GM21717 (cell line): ENCODE measurements around the gene CYLD.

Source experiments
- ATAC-seq: cut with Tn5 transposase; IDR thresholded peaks from one replicate; pipeline ENCODE4 v1.9.1; 2021; ENCODE audit warnings: mild to moderate bottlenecking, moderate library complexity; ENCODE audit not compliant: unreplicated experiment

CYLD gene

DNA sequence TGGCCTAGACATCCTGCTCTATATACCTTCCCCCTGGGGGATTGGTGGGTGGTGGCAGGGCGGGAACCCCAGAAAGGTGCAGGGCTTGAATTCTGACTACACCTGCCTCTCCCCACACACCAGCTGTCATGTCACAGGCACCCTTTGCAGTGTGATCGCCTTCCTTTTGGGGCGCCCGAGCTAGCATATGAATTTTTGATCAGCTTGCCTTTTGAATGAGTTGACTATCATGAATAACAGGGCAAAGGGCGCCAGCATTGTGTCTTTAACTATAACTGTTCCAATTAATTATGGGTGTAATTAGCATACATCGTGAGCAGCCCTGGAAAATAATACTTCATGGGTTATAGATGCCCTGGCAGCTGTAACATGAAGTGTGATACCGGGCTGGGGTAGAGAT lies 72.7 kb downstream of the CYLD start:
- ATAC-seq, result no peak

DNA sequence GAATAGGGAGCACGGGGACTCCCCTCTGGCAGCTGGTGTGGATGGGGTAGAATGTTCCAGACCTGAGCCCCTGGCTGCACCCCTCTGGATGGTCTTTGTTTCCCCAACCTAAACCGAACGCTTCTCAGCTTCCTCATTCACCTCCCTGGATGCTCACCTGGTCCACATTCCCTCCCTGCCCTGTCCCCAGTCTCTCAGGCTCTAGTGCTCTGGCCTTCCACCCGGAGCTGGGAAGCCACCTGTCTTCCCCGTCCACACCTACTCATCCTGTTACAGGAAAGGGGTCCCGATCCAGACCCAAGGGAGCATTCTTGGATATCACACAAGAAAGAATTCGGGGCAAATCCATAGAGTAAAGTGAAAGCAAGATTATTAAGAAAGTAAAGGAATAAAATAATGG lies 73.5 kb downstream of the CYLD start:
- ATAC-seq, result no peak

DNA sequence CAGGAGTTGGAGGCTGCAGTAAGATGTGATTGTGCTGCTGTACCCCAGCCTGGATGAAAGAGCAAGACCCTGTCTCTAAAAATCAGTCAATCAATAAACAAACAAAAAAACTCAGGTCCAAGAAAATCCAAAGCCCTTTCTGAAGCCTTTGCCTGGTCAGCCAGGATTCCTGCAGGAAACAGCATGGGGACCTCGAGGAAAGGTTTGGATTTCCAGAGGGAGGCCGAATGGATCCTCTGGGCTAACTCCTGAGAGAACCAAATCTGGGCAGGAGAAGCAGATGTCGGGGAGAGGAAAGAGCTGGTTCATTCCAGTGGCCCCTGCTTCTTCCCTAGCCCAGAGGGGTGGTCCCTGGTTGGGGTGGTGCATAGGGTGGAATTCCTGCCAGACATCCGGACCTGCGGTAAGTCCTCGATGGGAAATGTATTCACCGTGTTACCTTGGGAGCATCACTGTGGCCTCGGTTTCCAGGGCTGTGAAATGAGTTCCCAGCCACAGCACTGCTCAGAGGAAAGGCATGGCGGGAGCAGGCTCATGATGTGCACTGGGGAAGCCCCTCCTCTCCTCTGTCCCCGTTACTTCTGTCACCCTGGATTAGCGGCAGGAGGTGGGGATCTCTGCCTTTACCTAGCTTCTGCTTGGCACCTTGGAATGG lies 75.1 kb downstream of the CYLD start:
- no peak for ATAC-seq

DNA sequence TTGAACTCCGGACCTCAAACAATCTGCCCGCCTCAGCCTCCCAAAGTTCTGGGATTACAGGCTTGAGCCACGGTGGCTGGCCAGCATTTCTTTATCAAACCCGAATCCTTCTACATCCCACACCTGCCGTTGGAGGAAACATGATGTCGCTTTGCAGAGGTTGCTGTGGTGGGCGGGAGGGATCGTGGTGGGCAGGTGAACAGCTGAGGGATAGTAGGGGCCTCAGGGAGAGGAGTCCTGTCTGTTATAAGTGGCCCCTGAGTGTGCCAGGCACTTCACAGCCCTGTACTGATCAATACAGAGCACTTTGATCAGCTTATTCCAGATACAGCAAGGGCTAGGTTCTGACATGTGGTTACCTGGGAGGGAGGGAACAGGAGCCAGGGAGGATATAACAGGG lies 76.5 kb downstream of the CYLD start:
- ATAC-seq, result no peak

DNA sequence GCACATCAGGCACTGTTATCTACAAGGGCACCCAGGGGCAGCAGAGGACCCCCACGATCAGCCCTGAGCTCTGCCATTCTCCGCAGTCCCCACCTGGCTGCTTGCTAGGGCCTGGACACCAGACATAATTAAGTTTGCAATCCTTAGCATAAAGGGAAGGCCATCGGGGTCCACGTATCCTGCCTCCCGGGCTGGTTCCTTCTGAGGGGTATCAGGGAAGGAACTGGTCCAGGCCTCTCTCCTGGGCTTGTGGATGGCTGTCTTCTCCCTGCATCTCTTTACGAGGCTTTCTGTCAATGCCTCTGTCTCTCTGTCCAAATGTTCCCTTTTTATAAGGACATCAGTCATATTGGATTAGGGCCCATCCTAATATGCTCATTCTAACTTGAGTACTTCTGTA lies 77.8 kb downstream of the CYLD start:
- ATAC-seq, result no peak

DNA sequence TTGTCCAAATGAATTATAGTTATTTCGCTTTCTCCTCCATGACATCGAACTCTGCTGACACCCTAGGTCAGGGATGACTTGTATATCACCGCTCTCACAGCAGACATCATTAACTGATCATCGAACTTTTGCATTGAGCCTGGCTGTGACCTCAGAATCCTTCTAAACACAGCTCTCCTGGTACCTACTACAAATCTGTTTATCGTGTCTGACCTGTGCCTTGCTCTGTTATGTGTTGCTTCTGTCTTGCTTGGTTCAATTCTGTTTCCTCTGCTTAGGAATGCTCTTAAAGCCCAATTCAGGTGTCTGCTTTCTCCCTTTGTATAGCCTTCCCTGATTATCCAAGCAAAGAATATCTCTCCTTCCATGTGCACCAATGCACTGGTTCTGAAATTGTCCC lies 78.3 kb downstream of the CYLD start:
- ATAC-seq, result no peak

DNA sequence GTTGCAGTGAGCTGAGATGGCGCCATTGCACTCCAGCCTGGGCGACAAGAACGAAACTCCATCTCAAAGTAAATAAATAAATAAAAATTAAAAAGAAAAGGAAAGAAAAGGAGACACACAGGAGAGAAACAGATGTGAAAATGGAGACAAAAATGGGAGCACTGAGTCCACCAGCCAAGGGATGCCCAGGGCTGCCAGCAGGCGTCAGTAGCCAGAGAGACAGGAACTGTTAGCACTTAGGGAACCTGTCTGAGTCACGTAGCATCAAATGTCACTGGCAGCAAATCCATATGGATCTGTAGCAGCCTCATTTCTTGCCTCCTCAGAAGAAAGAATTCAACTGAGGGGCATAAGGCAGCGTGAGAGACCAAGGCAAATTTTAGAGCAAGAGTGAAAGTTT lies 79.7 kb downstream of the CYLD start:
- no peak for ATAC-seq

DNA sequence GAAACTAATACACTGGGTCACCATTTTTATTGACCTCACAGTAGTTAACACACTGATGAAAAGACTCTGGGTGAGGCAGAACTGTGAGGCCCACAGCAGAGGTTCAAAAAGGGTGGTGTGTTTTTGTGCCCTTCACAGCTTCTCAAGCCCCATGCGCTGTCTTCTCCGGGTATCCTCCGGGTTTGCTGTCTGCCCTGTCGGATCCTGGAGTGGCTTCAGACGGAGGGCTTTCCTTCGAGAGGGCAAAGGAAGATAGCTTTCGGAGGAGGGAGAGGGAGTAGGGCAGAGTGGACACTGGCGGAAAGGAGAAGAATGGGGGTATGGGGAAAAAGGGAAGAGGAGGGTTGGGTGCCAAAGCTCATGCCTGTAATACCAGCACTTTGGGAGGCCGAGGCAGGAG lies 80.8 kb downstream of the CYLD start:
- ATAC-seq, result no peak

DNA sequence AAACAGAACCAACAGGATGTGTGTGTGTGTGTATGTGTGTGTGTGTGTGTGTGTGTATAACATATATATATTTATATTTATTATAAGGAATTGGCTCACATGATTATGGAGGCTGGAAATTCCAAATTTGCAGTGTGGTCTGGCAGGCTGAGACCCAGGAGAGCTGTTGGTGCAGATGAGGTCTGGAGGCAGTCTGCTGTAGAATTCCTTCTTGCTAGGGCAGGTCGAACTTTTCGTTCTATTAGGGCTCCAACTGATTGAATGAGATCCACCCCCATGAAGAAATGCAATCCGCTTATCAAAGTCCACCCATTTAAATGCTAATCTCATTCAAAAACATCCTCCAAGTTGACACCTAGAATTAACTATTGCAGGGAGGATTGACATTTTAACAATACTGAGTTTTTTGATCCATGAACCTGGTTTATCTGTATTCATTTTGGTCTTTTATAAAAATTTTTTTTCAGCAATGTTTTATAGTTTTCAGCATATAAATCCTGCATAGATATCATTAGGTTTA lies 85.0 kb downstream of the CYLD start:
- no peak for ATAC-seq

DNA sequence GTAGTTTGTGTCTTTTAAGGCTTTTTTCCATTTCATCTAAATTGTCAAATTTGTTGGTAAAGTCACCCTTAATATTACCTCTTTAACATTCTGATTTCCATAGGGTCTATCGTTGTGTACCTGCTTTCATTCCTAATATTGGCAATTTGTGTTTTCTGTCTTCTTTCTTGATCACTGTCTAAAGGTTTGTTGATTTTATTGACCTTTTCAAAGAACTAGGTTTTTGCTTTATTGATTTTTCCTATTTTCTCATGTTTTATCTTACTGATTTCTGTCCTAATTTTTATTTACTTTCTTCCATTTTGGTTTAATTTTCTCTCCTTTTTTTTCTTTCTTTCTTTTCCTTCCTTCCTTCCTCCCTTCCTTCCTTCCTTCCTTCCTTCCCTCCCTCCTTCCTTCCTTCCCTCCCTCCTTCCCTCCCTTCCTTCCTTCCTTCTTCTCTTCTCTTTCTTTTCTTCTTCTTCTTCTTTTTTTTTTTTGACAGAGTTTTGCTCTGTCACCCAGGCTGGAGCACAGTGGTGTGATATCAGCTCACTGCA lies 86.3 kb downstream of the CYLD start:
- no peak for ATAC-seq

DNA sequence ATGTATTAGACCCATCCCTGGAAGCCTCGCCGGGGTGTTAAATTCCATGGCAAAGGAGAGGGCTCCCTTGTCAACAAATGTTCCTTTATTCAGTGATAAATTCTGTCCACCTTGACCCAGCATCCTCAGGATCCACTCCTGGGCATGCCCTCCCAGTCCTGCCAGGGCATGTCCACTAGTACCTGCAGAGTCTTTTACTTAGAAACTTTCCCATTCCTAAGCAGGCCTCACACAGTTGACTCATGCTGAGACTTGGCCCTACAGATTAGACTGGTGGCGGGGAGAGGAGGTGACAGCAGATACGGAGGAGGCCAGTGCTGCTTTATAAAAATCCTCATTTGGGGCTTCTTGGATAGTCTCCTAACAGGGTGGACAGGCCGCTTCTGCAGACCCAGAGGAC lies 88.8 kb downstream of the CYLD start:
- ATAC-seq, result no peak

DNA sequence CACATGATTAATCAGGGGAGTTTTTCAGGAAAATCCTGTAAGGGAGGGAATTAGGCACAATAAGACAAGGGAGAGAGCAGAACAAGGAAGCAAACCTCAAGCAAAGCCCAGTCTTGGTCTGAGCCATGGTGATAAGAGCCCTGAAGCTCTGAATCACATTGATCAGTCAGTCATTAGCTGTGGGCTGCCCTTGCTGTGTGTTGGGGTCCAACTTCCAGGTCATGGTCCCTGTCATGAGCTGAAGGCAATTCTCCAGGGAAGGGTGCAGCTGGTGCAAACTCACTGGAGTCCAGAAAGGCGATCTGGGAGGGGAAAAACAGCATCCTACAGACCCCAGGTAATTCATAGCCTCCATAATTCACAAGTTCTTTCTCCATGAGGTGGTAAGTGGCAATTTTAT lies 89.9 kb downstream of the CYLD start:
- ATAC-seq, result no peak

DNA sequence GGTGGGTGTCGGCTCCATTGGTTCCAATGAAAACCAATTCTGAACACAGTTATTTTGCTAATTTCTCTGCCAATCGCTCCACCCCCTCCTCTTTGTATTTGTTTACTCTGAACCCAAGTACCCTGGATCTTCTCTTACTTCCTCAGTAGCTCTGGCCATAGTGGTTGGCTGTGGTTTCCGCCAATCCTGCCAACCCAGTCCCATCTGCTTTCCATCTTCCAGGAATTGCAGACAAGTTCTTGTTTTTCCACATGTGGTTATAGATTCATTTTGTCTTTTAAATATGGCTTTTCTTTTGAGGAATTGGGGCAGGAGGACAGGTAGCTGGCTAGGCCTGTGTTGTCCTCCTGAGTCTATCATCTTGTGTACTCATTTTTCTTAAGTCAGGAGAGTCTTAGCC lies 92.0 kb downstream of the CYLD start:
- no peak for ATAC-seq

DNA sequence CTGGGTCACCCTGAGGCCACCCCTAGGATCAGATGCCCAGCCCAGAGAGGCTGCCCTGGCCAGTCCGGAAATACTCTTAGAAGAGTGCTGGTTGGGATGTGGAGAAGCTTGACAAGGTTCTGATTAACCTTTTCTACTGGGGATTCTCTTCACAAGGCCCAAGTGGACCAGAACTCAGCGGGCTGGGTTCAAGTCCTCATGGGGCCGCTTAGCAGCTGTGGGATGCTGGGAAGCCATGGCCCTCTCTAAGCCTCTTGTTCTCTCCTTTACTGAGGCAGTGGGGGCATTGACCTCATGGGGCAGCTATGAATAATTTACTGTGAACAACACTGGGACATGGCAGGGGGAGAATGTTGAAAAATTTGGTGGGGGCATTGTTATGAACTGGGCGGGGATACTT lies 92.8 kb downstream of the CYLD start:
- no peak for ATAC-seq

DNA sequence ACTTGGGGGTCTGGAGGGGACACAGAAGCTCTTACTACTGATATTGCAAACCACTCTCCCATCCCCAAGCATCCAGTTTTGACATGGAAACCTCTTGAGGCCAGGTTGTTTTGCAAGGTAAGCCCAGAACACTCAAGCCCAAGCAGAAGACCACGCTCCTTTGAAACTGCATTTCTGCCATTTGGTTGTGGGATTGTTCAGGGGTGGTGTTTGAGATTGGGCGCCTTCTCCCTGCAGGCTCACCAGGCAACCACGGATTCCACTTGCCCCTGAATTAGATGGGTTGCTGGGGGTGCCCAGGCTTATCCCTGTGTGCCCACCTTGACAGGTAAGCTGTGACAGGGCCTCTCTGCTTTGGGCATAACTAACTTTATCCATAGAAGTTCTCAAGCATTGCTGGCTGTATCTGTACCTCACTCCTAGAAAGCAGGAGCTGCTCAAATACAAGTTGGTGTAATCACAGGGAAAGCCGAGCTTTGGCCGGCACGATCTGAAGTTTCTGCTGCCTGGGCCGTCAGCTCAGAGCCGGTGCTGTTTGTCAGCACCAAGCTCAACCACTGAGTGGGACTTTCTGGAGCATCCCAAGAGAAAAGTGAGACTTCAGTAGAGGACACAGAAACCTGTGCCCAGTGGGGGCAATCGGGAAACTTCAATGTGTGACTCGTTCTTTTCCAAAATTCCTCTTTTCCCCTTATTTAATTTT lies 93.6 kb downstream of the CYLD start:
- no peak for ATAC-seq

DNA sequence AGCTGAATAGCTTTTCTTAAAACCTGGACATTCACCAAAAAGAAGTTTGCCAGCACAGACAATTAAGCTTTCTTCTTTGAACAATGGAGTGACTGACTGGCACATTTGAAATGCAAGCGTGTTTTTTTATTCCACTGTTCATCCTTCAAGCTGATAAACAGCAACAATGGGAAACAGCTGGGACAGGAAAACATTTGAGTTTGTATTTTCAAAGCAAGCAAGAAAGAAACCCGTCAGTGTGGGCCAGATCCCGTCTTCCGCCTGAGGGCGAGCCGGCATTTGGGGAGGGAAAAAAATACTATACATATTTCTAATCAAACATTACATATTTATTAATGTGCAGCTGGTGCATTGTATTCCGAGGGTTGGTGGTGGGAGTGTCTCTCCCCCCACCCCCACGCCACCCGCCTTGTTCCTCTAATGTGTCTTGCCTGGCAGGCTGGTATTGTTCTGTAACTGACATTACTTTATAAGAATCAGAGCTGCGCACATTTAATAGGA lies 94.3 kb downstream of the CYLD start:
- ATAC-seq, result no peak

DNA sequence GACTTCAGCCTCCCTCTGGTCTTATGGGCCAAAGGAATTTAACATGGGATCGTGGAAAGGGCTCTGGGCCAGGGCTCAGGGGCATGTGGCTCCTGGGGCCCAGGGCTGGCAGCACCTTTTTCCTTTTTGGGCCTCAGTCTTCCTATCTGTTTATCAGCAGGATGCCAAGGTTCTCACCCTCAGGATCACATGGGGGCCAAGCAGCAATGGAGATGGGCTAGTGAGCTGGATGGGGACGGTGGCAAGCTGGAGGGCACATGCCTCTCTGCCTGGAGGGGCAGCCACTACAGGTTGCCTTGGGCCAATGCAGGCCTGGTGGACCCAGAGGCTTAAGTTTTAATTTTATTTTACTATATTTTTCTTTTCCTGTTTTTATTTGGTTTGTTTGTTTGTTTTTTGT lies 95.4 kb downstream of the CYLD start:
- no peak for ATAC-seq

DNA sequence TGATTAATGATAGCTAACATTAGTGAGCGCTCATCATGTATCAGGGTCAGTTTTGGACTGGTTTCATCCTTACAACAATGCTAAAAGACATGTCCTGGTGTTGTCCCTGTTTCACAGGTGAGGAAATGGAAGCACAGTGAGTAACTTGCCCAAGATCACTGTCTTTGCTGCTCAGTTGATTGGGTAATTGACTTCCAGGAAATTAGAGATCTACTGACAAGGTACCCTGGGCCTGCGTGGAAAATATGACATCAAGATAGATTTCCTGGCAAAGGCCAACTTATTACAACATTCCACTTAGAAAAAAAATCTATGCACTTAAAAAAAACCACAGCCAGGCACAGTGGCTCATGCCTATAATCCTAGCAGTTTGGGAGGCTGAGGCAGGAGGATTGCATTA lies 96.3 kb downstream of the CYLD start:
- ATAC-seq, result no peak

DNA sequence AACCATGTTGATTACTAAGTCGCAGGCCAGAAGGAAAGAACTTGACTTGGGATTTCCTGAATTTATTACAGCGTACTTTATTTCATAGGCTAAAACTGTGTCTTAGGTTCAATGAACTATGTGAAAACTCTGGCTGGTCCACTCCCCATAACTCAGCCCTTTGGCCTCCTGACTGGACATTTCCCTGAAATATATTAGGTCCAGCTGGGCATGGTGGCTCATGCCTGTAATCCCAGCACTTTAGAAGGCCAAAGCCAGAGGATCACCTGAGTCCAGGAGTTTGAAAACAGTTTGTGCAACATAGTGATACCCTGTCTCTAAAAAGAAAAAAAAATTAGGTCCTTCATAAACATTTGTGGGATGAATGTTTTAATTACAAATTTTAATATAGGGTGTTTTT lies 97.0 kb downstream of the CYLD start:
- ATAC-seq, result no peak

DNA sequence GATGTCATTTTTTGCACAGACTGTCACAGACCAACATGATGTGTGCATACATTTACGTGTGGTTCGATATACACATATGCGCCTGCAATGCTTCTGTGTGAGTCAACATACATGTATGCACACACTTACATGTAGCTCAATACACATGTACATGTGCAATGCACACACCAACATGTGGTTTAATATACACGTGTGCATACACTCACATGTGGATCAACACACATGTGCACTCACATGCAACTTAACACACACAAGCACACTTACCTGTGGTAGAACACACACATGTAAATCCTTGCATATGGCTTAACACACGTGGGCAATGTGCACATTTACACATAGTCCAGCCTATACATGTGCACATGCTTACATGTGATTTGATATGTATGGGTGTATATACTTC lies 97.5 kb downstream of the CYLD start:
- ATAC-seq, result no peak

DNA sequence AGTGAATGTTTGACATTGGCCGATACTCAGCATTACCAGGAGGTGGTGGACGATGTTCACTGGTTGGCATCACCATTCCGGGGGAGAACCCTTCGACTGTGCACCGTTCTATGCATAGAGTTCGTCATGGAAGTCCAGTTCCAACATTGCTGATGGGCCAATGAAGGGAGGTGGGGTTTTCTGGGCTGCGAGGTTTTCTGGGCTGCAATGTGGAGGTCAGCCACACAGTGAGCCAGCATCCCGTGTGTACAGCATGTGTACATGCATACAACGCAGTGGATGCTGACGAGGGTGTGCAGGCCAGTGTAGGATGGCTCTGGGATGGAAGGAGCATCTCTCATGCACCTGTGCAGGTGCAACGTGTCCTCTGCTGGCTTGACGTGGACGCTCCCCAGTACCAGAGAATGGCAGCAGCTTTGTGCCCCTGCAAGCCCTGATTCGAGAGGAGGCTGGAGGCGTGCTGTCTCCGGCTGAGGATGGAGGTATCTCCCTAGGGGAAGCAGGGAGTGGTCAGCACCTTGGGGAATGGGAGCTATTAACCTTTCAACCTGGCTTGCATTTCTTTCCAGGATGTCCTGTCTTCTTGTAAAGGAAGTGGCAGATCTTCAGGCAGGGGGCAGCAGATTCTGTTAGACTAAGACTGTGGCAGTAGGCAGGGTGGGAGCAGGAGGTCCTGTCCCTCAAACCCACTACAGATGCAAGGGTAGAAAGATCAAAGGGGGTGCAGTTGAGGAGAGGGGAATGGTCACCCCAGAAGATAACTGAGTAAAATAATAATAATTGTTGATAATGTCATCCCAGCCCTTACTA lies 98.2 kb downstream of the CYLD start:
- no peak for ATAC-seq
